Endothelial cell (in vitro differentiated cells): Measurements from ENCODE around the gene PALMD. TPM values are rescaled to one million over a fixed set of nuclear protein-coding genes. Genes with fewer than 3 reads are reported as not detected.

Experiments
- DNase-seq: peaks from one replicate; pipeline ENCODE4 v3.0.0; 2021; ENCODE audit warnings: low spot score
- H3K27ac Mint-ChIP-seq: one replicate; pipeline ENCODE4 v1.8.0; 2021; ENCODE audit warnings: mixed read lengths, inconsistent platforms; ENCODE audit not compliant: unreplicated experiment
- H3K27me3 Mint-ChIP-seq: one replicate; pipeline ENCODE4 v1.8.0; 2021; ENCODE audit warnings: mild to moderate bottlenecking, moderate library complexity, mixed read lengths, inconsistent platforms; ENCODE audit not compliant: unreplicated experiment
- H3K36me3 Mint-ChIP-seq: one replicate; pipeline ENCODE4 v1.8.0; 2021; ENCODE audit warnings: mild to moderate bottlenecking, low read depth, mixed read lengths, inconsistent platforms; ENCODE audit not compliant: unreplicated experiment
- H3K4me1 Mint-ChIP-seq: one replicate; pipeline ENCODE4 v1.8.0; 2021; ENCODE audit warnings: mild to moderate bottlenecking, mixed read lengths, inconsistent platforms; ENCODE audit not compliant: unreplicated experiment
- H3K4me3 Mint-ChIP-seq: one replicate; pipeline ENCODE4 v1.8.0; 2021; ENCODE audit warnings: mild to moderate bottlenecking, mixed read lengths, inconsistent platforms; ENCODE audit not compliant: unreplicated experiment
- H3K9me3 Mint-ChIP-seq: one replicate; pipeline ENCODE4 v1.8.0; 2021; ENCODE audit warnings: mixed read lengths, inconsistent platforms; ENCODE audit not compliant: unreplicated experiment
- total RNA-seq: library from RNA; stranded (reverse); fragmentation: NEBNext Ultra II Directional; extraction: Animal tissue kit (Norgen Biotek cat#: 25700); gene quantifications from one replicate; pipeline ENCODE4 v1.2.1, GENCODE V29; 2021; ENCODE audit not compliant: unreplicated experiment
- TF ChIP-seq, protein P1 (sequence below): fragments of 200-600 bp; sonication (generic); IDR thresholded peaks from one replicate; pipeline ENCODE4 v1.5.0; 2021; ENCODE audit warnings: antibody characterized with exemption; ENCODE audit not compliant: unreplicated experiment

PALMD gene
- total RNA-seq, 1 donor from 2014 or later: 1.9 TPM

DNA sequence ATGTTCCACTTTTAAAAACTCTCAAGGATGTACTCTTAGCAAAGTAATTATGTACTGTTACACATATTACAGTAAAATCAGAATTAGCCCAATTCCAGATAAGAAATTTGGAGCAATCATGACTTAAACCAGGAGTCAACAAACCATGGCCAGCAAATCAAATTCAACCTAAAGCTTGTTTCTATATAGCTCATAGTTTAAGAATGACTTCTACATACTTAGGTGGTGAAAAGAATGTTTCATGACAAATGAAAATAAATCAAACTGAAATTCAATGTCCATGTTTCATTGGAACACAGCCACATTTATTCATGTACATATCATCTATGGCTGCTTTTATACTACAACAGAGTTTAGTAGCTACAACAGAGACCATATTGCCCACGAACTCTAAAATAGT is 85.5 kb downstream of the PALMD start:
- DNase-seq: no peak
- Mint-ChIP-seq H3K36me3 (no peaks in the 10 kb centered on the region), H3K4me1 (peaks cover 21% of the 10 kb centered on the region), H3K9me3 (no peaks in the 10 kb centered on the region), H3K27me3 (no peaks in the 10 kb centered on the region), H3K4me3 (no peak overlapping the region), H3K27ac (no peak overlapping the region)
- TF ChIP-seq, protein P1, sequence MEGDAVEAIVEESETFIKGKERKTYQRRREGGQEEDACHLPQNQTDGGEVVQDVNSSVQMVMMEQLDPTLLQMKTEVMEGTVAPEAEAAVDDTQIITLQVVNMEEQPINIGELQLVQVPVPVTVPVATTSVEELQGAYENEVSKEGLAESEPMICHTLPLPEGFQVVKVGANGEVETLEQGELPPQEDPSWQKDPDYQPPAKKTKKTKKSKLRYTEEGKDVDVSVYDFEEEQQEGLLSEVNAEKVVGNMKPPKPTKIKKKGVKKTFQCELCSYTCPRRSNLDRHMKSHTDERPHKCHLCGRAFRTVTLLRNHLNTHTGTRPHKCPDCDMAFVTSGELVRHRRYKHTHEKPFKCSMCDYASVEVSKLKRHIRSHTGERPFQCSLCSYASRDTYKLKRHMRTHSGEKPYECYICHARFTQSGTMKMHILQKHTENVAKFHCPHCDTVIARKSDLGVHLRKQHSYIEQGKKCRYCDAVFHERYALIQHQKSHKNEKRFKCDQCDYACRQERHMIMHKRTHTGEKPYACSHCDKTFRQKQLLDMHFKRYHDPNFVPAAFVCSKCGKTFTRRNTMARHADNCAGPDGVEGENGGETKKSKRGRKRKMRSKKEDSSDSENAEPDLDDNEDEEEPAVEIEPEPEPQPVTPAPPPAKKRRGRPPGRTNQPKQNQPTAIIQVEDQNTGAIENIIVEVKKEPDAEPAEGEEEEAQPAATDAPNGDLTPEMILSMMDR: no peak

DNA sequence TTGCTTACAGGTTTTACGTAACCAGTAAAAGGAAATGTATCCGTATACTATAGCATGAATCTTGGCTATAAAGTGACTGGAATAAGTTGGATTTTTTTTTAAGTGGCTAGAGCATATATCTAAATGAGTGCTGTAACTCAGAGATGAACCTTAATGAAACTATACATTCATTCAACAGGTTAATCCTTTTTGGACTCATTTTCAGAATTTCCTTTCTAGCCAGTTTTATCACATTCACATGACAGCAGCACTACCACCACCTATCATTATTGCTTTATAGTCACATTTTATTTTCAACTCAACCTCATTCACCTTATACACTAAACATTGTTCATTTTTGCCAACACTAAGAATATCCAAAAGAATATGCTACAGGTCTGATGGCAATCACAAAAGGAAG is 89.9 kb downstream of the PALMD start:
- H3K27ac Mint-ChIP-seq: no peak overlapping the region
- H3K4me1 Mint-ChIP-seq: peaks cover 6% of the 10 kb centered on the region
- TF ChIP-seq, protein P1: no peak
- no peak for DNase-seq
- no peaks in the 10 kb centered on the region for H3K9me3 Mint-ChIP-seq
- no peaks in the 10 kb centered on the region for H3K36me3 Mint-ChIP-seq
- H3K27me3 Mint-ChIP-seq: no peaks in the 10 kb centered on the region
- H3K4me3 Mint-ChIP-seq: no peak overlapping the region

DNA sequence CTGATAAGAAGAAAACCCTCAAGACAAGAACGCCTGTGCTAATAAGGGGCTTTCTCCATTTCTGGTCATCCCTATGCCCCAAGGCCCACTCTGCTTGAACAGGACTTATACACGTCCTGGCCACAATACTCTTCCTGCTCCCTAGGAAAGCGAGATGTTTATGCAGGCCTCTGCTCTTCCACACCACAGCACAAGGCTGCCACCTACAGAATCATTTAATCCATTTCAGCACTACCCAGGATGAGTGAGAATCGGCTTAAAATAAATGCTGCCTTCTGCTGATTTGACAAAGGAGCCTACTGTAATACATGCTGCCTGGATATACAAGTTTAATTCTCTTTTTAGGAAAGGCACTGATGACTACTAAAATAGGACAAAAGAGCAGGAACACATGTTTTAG is 91.1 kb downstream of the PALMD start:
- peaks cover 6% of the 10 kb centered on the region for H3K4me1 Mint-ChIP-seq
- no peak overlapping the region for H3K4me3 Mint-ChIP-seq
- H3K36me3 Mint-ChIP-seq: no peaks in the 10 kb centered on the region
- TF ChIP-seq, protein P1: no peak
- no peaks in the 10 kb centered on the region for H3K9me3 Mint-ChIP-seq
- H3K27me3 Mint-ChIP-seq: no peaks in the 10 kb centered on the region
- DNase-seq: peak; percentile 38
- no peak overlapping the region for H3K27ac Mint-ChIP-seq

DNA sequence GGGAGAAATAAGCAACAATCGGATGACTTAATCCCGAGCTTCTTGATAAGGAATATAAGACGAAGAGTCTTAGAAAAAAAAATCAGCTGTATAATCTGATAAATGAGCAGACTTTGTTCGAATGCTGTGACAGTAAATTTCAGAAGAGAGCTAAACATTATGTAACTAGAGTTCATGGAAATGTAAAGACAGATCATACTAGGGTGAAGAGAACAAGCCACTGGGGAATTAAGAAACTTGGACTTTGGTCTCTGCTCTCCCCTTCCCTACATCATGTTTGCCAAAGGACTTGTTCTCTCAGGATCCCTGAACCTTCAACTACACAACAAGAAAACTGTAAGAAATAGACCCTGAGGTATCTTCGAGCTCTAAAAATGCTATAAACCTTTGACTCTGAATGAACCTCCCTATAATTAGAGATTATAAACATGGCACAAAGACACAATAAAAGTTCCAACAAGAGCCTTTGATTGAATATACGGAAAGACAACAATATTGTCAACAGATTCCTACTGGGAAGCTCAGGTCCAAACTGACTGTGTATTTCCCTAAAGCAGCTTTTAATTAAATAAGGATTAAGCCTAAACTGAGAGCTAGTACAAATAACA is 93.0 kb downstream of the PALMD start:
- TF ChIP-seq, protein P1: no peak
- Mint-ChIP-seq H3K4me3 (no peak overlapping the region), H3K9me3 (no peaks in the 10 kb centered on the region), H3K27me3 (no peaks in the 10 kb centered on the region), H3K4me1 (peaks cover 6% of the 10 kb centered on the region), H3K27ac (no peak overlapping the region), H3K36me3 (no peaks in the 10 kb centered on the region)
- DNase-seq: no peak

DNA sequence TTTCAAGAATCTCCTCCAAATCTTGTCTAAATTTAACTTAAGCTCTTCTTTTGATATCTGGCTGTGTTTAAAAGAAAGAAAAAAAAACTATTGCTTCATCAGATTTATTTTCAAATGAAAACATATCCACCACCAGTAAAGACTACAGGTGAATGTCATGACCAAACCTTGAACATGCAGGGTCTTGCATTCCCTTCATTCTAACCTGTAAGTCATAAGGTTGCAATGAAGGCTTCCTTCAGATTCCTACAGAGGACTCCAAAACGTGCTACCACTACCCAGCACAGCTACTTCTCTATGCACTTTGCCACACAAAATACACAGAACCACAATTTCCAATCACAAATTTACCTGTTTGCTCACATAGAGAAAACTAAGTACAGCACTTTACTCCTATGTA is 94.2 kb downstream of the PALMD start:
- Mint-ChIP-seq H3K27me3 (no peaks in the 10 kb centered on the region), H3K36me3 (no peaks in the 10 kb centered on the region), H3K27ac (no peak overlapping the region), H3K9me3 (no peaks in the 10 kb centered on the region), H3K4me3 (no peak overlapping the region), H3K4me1 (peaks cover 6% of the 10 kb centered on the region)
- TF ChIP-seq, protein P1: no peak
- no peak for DNase-seq

Other genes with a start within 250 kb of the PALMD start
- gene FRRS1, start 120.5 kb downstream of the PALMD start, total RNA-seq: 4.1 TPM
- 26.7 TPM for gene AGL, start 204.2 kb downstream of the PALMD start, total RNA-seq